ENCODE results near the gene OSBPL10. TPM values are rescaled to one million over a fixed set of nuclear protein-coding genes. Genes with fewer than 3 reads are reported as not detected.

Gene OSBPL10
- total RNA-seq, 4 donors from 2014 or later = 20.4 to 44.4 (median 30.2) TPM

DNA sequence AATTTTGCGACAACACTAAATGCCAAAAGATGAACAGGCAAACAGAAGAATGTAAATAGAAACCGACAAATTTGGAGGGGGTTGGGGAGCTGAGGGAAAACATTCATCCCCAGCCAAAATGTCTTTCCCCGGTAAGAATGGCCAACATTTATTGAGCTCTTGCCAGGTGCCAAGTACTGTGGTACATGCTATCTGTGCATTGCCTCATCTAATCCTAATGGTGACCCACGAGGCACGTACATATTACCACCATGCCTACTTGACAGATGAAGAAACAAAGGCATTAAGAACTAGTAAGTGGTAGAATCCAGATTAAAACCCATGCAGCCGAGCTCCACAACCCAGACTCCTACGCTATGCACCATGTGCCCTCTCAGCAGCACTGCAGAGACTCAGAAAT lies 242.7 kb downstream of the OSBPL10 start:
- TF ChIP-seq, protein P1, sequence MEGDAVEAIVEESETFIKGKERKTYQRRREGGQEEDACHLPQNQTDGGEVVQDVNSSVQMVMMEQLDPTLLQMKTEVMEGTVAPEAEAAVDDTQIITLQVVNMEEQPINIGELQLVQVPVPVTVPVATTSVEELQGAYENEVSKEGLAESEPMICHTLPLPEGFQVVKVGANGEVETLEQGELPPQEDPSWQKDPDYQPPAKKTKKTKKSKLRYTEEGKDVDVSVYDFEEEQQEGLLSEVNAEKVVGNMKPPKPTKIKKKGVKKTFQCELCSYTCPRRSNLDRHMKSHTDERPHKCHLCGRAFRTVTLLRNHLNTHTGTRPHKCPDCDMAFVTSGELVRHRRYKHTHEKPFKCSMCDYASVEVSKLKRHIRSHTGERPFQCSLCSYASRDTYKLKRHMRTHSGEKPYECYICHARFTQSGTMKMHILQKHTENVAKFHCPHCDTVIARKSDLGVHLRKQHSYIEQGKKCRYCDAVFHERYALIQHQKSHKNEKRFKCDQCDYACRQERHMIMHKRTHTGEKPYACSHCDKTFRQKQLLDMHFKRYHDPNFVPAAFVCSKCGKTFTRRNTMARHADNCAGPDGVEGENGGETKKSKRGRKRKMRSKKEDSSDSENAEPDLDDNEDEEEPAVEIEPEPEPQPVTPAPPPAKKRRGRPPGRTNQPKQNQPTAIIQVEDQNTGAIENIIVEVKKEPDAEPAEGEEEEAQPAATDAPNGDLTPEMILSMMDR (IDR thresholded peaks at IDR 0.05) = no peak
- no peak for TF ChIP-seq POLR2A (IDR thresholded peaks at IDR 0.05)
- intact Hi-C loops (cut with DNase I; ENCODE audit: low total_unique reads) = no loop called here

DNA sequence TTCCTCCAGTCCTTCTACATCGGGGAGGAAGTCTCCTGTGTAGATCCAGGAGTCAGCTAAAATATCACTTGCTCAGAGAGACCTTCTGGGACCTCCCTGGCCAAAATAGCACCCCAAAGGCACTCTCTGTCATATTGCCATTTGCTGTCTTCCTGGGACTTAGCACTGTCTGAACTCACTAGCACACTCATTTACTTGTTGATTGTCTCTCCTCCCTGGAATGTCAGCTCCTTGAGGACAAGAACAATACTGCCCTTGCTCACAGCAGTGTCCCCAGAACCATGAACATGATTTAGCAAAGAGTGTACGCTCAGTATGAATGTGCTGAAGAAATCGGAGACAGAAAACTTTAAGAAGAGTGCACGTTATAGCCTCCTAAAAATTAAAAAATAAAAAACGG lies 245.4 kb downstream of the OSBPL10 start:
- no peak for DNase-seq (ENCODE audit: low spot score in 2 of 2)
- H3K4me3 ChIP-seq (ENCODE audit: low read depth, poor library complexity, severe bottlenecking) = no peak overlapping the region
- intact Hi-C loops (cut with DNase I; ENCODE audit: low total_unique reads) = no loop called here
- WGBS, 2 donors = 87 to 91% methylated on average over 5 of the region's 5 CpGs
- TF ChIP-seq, protein P1 (IDR thresholded peaks at IDR 0.05) = no peak
- no peak for TF ChIP-seq POLR2A (IDR thresholded peaks at IDR 0.05)

More for the DNA sequence above, 242.7 kb downstream of the OSBPL10 start:
- WGBS, 2 donors = 71% methylated on average over 7 of the region's 7 CpGs
- DNase-seq (ENCODE audit: low spot score in 2 of 2) = no peak
- H3K4me3 ChIP-seq (ENCODE audit: low read depth, poor library complexity, severe bottlenecking) = no peak overlapping the region

DNA sequence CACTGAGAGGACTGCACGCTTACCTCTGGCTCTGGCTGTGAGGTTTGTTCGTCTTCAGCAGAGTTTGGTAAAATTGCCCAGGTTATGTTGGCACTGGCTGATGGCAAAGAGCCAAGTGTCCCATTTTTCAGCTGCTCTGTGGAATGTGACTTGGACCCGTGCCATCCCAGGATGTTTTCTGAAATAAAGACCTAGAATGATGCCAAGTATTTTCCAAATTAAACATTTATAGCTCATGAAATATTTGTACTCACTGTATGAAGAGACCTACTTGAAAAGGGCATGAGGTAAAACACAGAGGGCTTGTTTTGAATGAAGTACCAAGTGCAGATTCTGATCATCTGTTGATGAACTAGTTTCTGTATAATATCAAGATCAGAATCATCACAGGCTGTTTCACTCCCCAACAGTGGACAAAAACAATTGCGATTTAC lies 247.8 kb downstream of the OSBPL10 start:
- intact Hi-C loops (cut with DNase I; ENCODE audit: low total_unique reads) = no loop called here
- 36 to 42% methylated on average over 4 of the region's 4 CpGs for WGBS, 2 donors
- no peak for DNase-seq (ENCODE audit: low spot score in 2 of 2)
- no peak for TF ChIP-seq POLR2A (IDR thresholded peaks at IDR 0.05)
- TF ChIP-seq, protein P1 (IDR thresholded peaks at IDR 0.05) = no peak
- no peak overlapping the region for H3K4me3 ChIP-seq (ENCODE audit: low read depth, poor library complexity, severe bottlenecking)

DNA sequence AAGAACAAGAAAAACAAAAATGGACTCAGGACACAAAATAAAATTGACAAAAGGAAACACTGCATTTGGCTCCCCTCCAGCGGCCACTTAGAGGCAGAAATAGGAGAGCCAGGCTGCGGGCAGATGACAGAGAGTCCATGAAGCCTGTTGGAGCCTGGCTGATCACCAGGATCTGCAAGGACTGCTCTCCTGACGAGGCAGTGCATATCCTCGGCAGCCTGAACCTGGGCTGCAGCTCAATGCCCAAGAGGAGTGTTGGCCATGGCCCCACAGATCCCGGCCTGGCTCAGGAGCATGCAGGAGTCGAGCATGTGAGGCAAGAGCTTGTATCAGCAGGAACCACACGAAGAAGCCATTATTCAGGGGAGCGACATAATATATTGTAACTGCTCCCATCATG lies 248.5 kb downstream of the OSBPL10 start:
- H3K4me3 ChIP-seq (ENCODE audit: low read depth, poor library complexity, severe bottlenecking) = no peak overlapping the region
- WGBS, 2 donors = 43 to 57% methylated on average over 8 of the region's 8 CpGs
- no peak for DNase-seq (ENCODE audit: low spot score in 2 of 2)
- TF ChIP-seq POLR2A (IDR thresholded peaks at IDR 0.05) = no peak
- TF ChIP-seq, protein P1 (IDR thresholded peaks at IDR 0.05) = no peak
- intact Hi-C loops (cut with DNase I; ENCODE audit: low total_unique reads) = no loop called here

DNA sequence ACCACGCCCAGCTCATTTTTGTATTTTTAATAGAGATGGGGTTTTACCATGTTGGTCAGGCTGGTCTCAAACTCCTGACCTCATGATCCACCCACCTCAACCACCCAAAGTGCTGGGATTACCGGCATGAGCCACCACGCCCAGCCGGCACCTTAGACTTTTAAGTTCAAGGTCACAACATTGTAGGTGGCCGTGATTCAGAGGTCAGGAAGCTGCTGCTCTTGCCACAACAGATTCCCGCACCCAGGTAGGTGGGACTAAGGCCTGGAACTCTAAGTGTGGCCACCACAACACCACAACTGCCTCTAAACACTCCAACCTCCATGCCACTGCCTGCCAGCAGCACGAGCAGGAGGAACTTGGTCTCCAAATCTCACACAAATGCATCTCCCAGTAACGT lies 251.5 kb downstream of the OSBPL10 start:
- TF ChIP-seq POLR2A (IDR thresholded peaks at IDR 0.05) = no peak
- no peak overlapping the region for H3K4me3 ChIP-seq (ENCODE audit: low read depth, poor library complexity, severe bottlenecking)
- 70 to 79% methylated on average over 8 of the region's 8 CpGs for WGBS, 2 donors
- no peak for DNase-seq (ENCODE audit: low spot score in 2 of 2)
- intact Hi-C loops (cut with DNase I; ENCODE audit: low total_unique reads) = no loop called here

DNA sequence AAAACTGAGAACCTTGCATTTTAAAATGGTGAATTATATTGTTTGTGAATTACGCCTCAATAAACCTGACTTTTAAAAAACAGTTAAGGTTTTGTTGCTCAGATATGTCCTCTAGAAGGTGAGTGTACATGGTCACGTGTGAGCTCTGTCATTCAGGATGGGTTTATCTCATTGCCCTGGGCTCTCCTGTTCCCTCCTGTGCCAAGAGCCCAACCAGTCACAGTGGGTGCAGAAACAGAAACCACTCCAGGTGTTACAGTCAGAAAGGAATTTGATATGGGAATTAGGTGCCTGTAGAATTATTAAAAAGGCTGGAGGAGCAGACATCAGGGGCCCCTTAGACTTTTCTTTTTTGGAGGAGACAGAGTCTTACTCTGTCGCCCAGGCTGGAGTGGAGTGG lies 252.0 kb downstream of the OSBPL10 start:
- DNase-seq (ENCODE audit: low spot score in 2 of 2) = no peak
- TF ChIP-seq POLR2A (IDR thresholded peaks at IDR 0.05) = no peak
- TF ChIP-seq, protein P1 (IDR thresholded peaks at IDR 0.05) = no peak
- intact Hi-C loops (cut with DNase I; ENCODE audit: low total_unique reads) = no loop called here
- WGBS, 2 donors = 63% methylated on average over 3 of the region's 3 CpGs
- H3K4me3 ChIP-seq (ENCODE audit: low read depth, poor library complexity, severe bottlenecking) = no peak overlapping the region

Measured in lower leg skin (tissue), 4 donors.